Vagina (tissue), 2 donors: Measurements from ENCODE around the gene TRIO. TPM values are rescaled to one million over a fixed set of nuclear protein-coding genes. Genes with fewer than 3 reads are reported as not detected.

ENCODE experiments used
- DNase-seq, 2 donors: peaks; one replicate each; pipeline ENCODE4 v3.0.0-alpha.2; 2017; ENCODE audit errors: extremely low spot score in 2 of 2
- H3K27ac ChIP-seq: fragments of 200-600 bp; sonication (generic); one replicate; pipeline ENCODE4 v1.5.1; 2019
- H3K27me3 ChIP-seq: fragments of 200-600 bp; sonication (generic); one replicate; pipeline ENCODE4 v1.5.1; 2019
- H3K36me3 ChIP-seq, 2 donors: fragments of 200-600 bp; sonication (generic); one replicate each; pipeline ENCODE4 v1.5.1; 2017 to 2019
- H3K4me1 ChIP-seq: fragments of 200-600 bp; sonication (generic); one replicate; pipeline ENCODE4 v1.5.1; 2019
- H3K4me3 ChIP-seq, 2 donors: fragments of 200-600 bp; sonication (generic); 1 replicate in 1 of 2; 2 replicates in 1 of 2; pipeline ENCODE4 v1.5.1; 2016 to 2019
- H3K9me3 ChIP-seq: fragments of 200-600 bp; sonication (generic); one replicate; pipeline ENCODE4 v1.5.1; 2019
- POLR2A ChIP-seq, 2 donors: fragments of 450-650 bp; IDR thresholded peaks; one replicate each; pipeline ENCODE4 v1.6.1; 2017; ENCODE audit warnings: antibody characterized with exemption in 2 of 2, mild to moderate bottlenecking in 2 of 2, moderate library complexity in 2 of 2
- POLR2AphosphoS5 ChIP-seq, 2 donors: sonication (generic); formaldehyde crosslinking; IDR thresholded peaks; one replicate each; pipeline ENCODE4 v1.9.0; 2017; ENCODE audit warnings: antibody characterized with exemption in 2 of 2, mild to moderate bottlenecking in 2 of 2, low read depth in 1 of 2; ENCODE audit not compliant: insufficient read depth in 1 of 2
- intact Hi-C: fragments of 100-400 bp; cut with DNase I; formaldehyde crosslinking; loops from one replicate; pipeline ENCODE4 v1.15.1; 2023
- total RNA-seq: library from RNA; depleted of rRNA; stranded (reverse); fragments of >200 nt; gene quantifications from one replicate; pipeline ENCODE4 v1.2.3, GENCODE V29; 2016
- TF ChIP-seq, protein P1 (sequence below), 3 experiments: fragments of 450-650 bp in 2 of 3; fragments of 200-600 bp in 1 of 3; sonication (generic) in 1 of 3; IDR thresholded peaks; one replicate each; pipeline ENCODE4 v1.5.1; 2017 to 2019; ENCODE audit warnings: antibody characterized with exemption in 3 of 3, mild to moderate bottlenecking in 2 of 3, moderate library complexity in 2 of 3

TRIO gene
- total RNA-seq, 1 donor from 2014 or later, result 142 TPM

DNA sequence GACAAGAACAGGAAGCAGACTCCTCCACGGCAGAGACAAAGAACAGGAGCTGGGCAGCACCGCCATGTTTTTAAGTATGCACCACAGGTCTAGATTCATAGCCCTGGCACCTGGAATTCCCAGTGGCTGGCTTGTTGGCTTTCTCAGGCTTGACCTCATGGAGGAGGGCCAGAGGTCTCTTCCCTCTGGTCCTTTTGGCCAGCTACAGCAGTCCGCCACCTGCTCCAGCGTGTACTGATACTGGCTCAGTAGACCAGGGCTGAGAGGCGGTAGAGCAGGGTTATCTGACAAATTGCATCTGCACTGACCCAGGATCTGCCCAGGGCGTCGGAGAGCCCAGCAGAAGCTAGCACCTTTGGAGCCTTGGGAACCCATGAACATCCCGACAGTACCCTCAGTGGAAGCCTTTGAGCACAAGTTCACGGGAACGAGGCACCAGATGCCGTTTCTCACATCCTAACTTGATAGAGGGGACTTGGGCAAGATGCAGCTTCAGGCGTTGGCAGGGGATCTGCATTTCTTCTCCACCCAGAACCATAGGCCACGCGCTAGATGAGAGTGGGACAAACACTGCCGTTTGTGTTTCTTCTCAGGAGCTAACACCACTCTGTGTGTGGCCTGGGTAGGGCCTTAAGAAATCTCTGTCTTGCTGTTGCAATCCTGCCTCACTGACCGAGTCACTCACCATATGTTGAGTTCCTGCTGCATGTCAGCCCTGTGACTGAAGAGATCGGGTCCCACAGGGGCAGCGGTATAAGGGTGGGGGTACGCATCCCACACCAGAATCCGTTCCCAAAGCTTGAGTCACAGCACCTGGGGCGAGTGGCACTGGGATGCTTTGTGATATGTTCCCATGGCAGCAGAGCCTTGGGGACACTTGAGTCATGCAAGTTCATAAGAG, 348.1 kb downstream of the TRIO start:
- DNase-seq, result no peak
- H3K9me3 ChIP-seq, result no peaks in the 10 kb centered on the region
- H3K4me3 ChIP-seq, result no peak overlapping the region
- TF ChIP-seq POLR2A (IDR thresholded peaks at IDR 0.05) (no peak), POLR2AphosphoS5 (IDR thresholded peaks at IDR 0.05; ENCODE audit: insufficient read depth in 1 of 2, low read depth in 1 of 2) (no peak)
- TF ChIP-seq, protein P1, sequence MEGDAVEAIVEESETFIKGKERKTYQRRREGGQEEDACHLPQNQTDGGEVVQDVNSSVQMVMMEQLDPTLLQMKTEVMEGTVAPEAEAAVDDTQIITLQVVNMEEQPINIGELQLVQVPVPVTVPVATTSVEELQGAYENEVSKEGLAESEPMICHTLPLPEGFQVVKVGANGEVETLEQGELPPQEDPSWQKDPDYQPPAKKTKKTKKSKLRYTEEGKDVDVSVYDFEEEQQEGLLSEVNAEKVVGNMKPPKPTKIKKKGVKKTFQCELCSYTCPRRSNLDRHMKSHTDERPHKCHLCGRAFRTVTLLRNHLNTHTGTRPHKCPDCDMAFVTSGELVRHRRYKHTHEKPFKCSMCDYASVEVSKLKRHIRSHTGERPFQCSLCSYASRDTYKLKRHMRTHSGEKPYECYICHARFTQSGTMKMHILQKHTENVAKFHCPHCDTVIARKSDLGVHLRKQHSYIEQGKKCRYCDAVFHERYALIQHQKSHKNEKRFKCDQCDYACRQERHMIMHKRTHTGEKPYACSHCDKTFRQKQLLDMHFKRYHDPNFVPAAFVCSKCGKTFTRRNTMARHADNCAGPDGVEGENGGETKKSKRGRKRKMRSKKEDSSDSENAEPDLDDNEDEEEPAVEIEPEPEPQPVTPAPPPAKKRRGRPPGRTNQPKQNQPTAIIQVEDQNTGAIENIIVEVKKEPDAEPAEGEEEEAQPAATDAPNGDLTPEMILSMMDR (IDR thresholded peaks at IDR 0.05), result no peak
- H3K27ac ChIP-seq, result no peak overlapping the region
- H3K36me3 ChIP-seq, result peaks cover 0 to 58% of the 10 kb centered on the region in 2 donors
- no peaks in the 10 kb centered on the region for H3K27me3 ChIP-seq
- H3K4me1 ChIP-seq, result peaks cover 9% of the 10 kb centered on the region
- intact Hi-C loops, result no loop called here

DNA sequence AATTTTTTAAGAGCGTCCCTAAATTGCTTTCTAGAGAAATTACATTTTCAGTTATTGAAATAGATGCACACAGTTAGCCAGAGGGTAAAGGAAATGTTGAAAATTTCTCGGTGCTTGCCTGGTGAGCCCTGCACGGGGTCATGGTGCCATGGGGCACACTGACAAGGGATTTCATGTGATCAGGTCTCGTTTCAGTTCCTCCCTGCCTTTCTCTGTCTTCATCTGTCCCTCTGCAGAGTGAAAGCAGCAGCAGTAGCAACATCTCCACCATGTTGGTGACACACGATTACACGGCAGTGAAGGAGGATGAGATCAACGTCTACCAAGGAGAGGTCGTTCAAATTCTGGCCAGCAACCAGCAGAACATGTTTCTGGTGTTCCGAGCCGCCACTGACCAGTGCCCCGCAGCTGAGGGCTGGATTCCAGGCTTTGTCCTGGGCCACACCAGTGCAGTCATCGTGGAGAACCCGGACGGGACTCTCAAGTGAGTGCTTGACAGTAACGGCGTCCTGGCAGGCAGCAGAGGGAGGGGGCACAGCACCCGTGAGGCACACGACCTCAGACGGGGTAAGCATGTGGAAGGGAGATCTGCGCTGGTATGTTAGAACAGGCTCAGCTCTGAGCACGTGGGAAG, 349.3 kb downstream of the TRIO start:
- TF ChIP-seq, protein P1 (IDR thresholded peaks at IDR 0.05), result no peak
- TF ChIP-seq POLR2A (IDR thresholded peaks at IDR 0.05), result no peak
- no peak for TF ChIP-seq POLR2AphosphoS5 (IDR thresholded peaks at IDR 0.05; ENCODE audit: insufficient read depth in 1 of 2, low read depth in 1 of 2)
- no peak for DNase-seq
- Histone ChIP-seq H3K36me3 (peaks cover 0 to 70% of the 10 kb centered on the region in 2 donors), H3K27ac (no peak overlapping the region), H3K4me3 (no peak overlapping the region), H3K9me3 (no peaks in the 10 kb centered on the region), H3K27me3 (no peaks in the 10 kb centered on the region), H3K4me1 (peaks cover 9% of the 10 kb centered on the region)
- intact Hi-C loops, result no loop called here

DNA sequence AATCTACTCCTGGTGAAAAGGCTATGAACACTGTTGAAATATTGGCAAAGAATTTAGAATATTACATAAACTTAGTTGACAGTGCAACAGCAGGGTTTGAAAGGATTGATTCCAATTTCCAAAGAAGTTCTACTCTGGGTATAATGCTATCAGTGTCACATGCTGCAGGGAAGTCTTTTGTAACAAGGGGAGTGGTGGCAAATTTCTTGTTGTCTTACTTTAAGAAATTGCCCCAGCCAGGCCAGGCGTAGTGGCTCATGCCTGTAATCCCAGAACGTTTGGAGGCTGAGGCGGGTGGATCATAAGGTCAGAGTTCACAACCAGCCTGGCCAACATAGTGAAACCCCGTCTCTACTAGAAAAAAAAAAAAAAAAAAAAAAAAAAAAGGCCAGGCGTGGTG, 352.2 kb downstream of the TRIO start:
- H3K27me3 ChIP-seq, result no peaks in the 10 kb centered on the region
- intact Hi-C loops, result no loop called here
- peaks cover under 1% of the 10 kb centered on the region for H3K4me1 ChIP-seq
- H3K9me3 ChIP-seq, result no peaks in the 10 kb centered on the region
- no peak overlapping the region for H3K4me3 ChIP-seq
- H3K27ac ChIP-seq, result no peak overlapping the region
- TF ChIP-seq POLR2AphosphoS5 (IDR thresholded peaks at IDR 0.05; ENCODE audit: insufficient read depth in 1 of 2, low read depth in 1 of 2) (no peak), POLR2A (IDR thresholded peaks at IDR 0.05) (no peak)
- TF ChIP-seq, protein P1 (IDR thresholded peaks at IDR 0.05), result no peak
- DNase-seq, result no peak
- peaks cover 0 to 70% of the 10 kb centered on the region in 2 donors for H3K36me3 ChIP-seq

DNA sequence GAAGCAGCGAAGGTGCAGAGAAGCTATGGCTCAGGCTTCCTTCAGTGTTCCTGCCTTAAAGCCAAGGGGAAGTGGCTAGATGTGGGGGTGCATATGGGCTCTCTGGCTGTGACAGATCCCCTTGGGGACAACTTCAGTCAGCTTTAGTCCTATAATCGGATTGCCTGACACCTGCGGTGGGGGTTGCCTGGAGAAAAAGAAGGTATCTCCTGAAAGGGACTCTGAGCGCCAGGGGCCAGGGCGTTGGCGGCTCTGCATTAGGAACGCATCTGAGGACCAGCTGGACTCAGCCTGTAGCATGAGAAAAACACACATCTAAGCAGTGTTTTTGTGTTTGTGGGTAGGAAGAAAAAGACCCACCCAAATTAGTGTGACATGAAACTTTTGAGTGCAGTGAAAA, 354.2 kb downstream of the TRIO start:
- Histone ChIP-seq H3K27ac (no peak overlapping the region), H3K27me3 (no peaks in the 10 kb centered on the region), H3K4me3 (no peak overlapping the region), H3K36me3 (peaks cover 0 to 62% of the 10 kb centered on the region in 2 donors), H3K4me1 (no peaks in the 10 kb centered on the region), H3K9me3 (no peaks in the 10 kb centered on the region)
- TF ChIP-seq, protein P1 (IDR thresholded peaks at IDR 0.05), result no peak
- no peak for TF ChIP-seq POLR2AphosphoS5 (IDR thresholded peaks at IDR 0.05; ENCODE audit: insufficient read depth in 1 of 2, low read depth in 1 of 2)
- TF ChIP-seq POLR2A (IDR thresholded peaks at IDR 0.05), result no peak
- intact Hi-C loops, result no loop called here
- no peak for DNase-seq
